CD4-positive, alpha-beta T cell treated with Interleukin-4 for 1 hour (primary cell): Measurements from ENCODE around the gene TPSB2.
"Not testable (repeated sequence)": the region's sequence is repeated elsewhere in the genome, so short reads cannot be mapped to it uniquely, and the experiment has no call there.

Source experiments
- DNase-seq, 2 donors: peaks; one replicate each; pipeline ENCODE4 v3.0.0-alpha.2; 2020 to 2022

Gene TPSB2

DNA sequence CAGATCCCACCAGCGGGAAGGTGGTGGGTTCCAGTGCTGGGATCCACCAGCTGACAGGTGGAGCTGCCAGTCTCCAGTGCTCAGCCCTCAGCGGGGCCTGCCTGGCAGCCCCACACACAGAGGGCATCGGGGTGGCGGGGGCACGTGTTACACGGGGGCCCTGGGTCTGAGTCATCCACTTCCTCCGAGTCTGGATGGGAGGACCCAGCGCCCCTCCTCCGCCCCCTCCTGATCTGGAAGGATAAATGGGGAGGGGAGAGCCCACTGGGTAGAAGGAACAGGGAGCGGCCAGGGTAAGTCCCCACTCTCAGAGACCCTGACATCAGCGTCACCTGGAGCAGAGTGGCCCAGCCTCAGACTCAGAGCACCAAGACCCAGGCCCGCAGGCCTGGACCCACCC lies 10.5 kb upstream of the TPSB2 start, which contains the start of gene TPSAB1:
TSS of gene TPSAB1 (plus strand) at position 270 of the 400 bp plus-strand sequence. CDS start 234 bp downstream, outside the sequence.
- not testable (repeated sequence) for DNase-seq

DNA sequence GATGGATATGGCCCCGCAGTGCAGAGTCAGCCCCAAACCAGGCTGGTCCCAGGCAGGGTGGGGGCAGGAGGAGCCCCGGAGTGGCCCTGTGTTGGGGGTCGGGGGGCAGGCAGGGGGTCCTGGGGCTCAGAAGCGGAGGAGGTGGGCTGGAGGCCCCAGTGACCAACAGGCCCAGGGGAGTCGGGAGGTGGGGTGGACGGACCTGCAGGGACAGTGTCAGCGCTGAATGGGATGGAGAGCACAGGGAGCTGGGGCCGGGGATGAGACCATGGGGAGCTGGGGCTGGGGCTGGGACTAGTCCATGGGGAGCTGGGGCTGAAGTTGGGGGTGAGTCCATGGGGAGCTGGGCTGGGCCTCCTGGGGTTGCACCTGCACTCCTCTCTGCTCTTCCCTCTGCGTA lies 9.6 kb upstream of the TPSB2 start:
- not testable (repeated sequence) for DNase-seq

DNA sequence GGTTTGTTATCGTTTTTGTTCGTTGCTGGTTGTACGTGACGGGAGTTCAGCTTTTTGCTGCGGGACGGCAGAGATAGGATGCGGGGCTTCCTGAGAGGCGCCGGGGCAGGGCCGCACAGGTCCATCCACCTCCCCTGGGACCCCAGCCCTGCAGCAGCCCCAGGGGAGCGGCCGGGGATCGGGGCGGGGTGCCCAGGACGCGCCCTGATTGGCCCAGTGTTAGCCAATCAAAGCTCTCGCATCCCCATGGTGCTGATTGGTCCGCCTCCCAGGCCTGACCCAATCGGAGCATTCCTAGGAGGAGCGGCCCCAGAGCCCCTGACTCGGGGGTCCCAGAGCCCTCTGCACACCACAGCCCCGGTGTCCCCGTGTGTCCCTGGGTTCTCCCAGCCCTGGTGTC lies 8.9 kb upstream of the TPSB2 start:
- not testable (repeated sequence) for DNase-seq

DNA sequence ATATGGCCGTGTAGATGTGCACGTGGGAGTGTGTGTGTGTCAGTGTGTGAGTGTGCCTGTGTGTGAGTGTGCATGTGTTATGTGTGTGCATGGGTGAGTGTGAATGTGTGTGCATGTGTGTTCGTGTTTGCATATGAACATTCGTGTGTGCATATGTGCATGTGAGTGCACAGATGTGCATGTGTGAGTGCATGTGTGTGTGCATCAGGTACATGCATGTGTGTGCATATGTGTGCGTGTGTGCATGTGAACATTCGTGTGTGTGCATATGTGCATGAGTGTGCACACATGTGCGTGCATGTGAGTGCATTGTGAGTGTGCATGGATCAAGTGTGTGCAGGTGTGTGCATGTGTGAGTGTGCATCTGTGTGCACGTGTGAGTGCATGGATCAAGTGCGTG lies 8.0 kb upstream of the TPSB2 start:
- no peak for DNase-seq

DNA sequence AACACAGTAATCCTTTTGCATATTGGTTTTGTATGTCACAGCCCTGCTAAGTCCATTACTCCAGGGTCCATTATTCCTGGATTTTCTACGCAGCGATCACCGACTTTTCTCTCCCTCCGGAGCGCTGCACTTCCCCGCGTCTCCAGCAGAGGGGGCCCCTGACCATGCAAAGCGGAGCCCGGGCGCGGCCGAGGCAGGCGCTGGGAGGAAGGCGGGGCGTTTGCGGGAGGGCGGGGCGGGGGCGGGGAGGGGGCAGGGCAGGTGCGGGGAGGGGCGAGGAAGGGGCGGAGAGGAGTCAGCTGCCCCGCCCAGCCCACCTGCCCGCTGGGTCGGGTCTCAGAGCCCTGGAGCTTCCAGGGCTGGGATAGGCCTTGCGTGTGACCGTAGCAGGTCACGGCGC lies 6.7 kb upstream of the TPSB2 start:
- DNase-seq: not testable (repeated sequence)

DNA sequence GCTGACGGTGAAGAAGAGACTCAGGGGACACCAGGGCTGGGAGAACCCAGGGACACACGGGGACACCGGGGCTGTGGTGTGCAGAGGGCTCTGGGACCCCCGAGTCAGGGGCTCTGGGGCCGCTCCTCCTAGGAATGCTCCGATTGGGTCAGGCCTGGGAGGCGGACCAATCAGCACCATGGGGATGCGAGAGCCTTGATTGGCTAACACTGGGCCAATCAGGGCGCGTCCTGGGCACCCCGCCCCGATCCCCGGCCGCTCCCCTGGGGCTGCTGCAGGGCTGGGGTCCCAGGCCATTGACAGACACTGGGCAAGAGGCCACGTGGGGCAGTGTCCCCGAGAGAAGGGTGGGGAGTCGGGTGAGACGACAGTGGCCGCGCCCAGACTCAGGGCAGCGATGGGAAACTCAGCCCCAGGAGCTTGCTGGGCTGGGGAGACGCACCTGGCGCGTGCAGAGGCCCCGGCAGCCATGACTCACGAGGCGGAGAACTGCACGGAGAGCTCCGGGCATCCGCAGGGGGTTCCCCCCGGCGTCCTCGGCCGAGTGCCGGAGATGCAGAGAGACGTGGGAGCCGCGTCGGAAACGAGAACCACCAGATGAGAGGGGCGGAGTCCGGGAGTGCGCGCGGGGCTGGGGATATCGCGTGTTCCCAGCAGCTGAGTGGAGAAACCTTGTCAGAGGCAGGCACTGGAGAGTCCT lies 2.2 kb upstream of the TPSB2 start:
- DNase-seq: not testable (repeated sequence)

DNA sequence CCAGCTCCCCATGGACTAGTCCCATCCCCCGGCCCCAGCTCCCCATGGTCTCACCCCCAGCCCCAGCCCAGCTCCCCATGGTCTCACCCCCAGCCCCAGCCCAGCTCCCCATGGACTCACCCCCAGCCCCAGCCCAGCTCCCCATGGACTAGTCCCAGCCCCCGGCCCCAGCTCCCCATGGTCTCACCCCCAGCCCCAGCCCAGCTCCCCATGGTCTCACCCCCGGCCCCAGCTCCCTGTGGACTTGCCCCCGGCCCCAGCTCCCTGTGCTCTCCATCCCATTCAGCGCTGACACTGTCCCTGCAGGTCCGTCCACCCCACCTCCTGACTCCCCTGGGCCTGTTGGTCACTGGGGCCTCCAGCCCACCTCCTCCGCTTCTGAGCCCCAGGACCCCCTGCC lies 1.3 kb upstream of the TPSB2 start:
- not testable (repeated sequence) for DNase-seq

DNA sequence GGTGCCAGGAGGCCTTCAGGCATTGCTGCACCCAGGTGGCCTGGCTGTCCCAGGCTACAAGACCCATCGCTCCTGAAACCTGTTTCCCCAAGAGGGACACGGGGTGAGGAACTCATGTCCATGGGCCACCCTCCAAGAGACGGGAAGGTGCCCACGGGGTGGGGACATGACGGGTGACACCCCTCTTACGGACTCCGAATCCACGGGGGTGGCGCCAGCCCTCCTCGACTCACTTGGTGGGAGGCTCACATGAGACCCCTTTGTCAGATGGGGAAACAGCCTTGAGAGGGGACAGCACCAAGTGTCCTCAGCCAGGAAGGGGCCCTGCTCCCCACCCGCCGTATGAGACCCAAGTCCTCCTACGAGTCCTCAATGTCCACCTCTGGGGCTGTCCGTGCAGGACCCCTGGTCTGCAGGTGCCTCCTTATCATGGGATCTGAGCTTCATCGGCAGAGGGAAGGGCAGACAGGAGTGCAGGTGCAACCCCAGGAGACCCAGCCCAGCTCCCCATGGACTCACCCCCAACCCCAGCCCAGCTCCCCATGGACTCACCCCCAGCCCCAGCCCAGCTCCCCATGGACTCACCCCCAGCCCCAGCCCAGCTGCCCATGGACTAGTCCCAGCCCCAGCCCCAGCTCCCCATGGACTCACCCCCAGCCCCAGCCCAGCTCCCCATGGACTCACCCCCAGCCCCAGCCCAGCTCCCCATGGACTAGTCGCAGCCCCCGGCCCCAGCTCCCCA lies 658 bp upstream of the TPSB2 start:
- not testable (repeated sequence) for DNase-seq

DNA sequence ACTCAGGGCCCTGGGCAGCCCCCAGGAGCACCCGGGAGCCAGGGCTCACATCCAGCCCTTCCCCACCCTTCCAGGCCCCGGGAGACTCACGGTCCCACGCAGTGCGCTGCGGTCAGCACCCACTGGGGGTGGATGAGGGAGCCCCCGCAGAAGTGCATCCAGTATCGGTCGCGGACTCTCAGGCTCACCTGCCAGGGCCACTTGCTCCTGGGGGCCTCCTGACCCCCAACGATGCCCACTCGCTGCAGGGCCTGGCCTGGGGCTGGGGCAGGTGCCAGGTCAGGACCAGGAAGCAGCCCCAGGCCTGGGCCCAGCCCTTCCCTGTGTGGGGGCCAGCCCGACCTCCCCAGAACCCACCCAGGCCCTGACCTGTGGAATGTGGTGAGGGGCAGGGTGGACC lies 508 bp downstream of the TPSB2 start:
- not testable (repeated sequence) for DNase-seq

DNA sequence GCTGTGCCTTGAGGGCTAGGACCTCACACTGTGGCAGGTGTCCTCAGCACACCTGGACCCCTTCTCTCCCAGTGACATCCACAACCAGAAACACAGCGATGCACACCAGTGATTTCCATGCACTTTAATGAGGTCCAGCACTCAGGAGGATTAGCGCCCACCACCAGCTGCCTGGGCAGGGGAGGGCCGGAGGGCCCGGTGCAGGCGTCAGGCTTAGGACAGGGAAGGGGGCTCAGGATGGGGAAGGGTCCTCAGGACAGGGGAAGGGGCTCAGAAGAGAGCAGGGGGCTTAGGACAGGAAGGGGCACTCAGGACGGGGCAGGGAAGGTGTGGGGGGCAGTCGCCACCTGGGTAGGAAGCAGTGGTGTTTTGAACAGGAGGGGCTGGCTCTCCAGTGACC lies 1.8 kb downstream of the TPSB2 start:
- not testable (repeated sequence) for DNase-seq

DNA sequence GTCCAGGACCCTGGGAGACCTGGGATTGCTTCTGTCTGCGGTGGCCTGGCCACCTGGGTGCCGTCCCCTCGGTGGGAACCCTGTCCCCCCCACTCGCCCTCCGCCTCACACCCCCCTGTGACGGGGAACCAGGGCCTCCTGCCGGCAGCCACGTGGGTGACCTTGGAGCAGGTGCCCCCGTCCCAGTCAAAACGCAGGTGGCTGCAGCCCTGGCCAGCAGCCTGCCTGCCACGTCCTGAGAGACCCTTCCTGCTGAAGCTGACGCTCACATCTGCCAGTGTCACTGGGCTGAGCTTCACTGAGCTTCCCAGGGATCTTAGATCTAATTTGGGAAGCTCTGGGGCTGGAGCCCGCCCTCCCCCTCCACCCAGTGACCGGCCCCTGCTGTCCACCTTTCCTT lies 3.3 kb downstream of the TPSB2 start:
- DNase-seq: not testable (repeated sequence)

DNA sequence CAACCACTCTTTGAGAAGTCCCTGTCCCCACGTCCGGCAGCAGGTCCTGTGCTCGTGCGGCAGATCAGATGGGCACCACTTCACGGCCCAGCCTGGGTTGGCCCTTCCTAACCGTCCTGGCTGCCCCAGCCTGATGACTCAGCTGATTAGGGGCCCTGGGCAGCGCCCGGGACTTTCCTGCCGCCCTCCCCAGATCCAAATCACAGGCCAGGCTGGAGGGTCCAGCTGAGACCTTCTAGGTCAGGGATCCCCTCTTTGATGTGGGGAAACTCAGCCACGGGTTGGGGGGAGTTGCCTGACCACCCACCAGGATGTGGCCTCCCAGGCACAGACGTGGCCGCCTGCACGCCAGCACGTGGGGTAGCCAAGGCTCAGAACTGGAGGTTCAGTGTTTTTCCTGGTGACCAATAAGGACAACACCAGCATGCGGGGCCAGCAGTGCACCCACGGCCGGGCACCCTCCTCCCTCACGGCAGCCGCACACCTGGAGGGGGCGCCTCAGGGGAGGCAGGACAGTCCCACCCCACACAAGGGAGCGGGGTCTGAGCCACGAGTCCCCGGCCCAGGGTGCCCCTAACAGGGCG lies 4.2 kb downstream of the TPSB2 start:
- DNase-seq: not testable (repeated sequence)

DNA sequence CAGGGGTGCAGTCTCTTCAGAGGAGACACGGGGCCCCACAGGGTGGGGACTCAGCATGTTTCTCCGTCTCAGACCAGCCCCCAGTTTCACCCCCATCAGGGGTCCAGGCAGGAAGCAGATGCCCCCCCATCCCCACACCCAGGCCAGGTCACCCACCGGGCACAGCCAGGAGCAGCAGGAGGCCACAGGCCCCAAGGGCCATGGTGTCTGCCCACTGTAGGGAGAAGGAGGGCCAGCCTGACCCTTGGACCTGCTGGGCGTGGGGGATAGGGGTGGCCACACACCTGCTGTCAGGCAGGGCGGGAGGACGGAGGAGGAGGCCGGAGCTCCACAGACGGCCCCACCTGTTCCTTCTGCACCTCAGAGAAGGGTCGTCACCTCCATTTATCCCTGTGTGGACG lies 4.9 kb downstream of the TPSB2 start, which contains the start of gene TPSG1:
TSS of gene TPSG1 (minus strand) at position 218 of the 401 bp plus-strand sequence. CDS start at position 202, 16 bp downstream.
- no peak for DNase-seq

DNA sequence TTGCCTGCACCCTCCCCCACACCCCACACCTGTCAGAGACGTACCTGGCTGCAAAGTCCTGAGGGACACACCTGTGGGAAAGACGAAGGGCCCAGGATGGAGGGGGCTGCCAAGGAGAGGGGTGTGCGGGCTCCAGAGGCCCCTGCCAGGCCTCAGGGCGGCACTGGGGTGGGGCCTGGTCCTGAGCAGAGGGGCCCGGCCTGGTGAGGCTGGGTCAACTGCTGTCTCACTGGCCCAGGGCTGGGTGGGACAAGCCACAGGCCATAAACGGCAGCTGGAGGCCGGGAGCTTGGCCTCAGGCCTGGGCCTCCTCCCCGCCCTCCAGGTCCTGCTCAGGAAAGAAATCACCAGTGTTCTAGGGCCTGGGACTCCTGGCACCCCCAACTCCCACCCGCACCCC lies 5.4 kb downstream of the TPSB2 start:
- DNase-seq: no peak

DNA sequence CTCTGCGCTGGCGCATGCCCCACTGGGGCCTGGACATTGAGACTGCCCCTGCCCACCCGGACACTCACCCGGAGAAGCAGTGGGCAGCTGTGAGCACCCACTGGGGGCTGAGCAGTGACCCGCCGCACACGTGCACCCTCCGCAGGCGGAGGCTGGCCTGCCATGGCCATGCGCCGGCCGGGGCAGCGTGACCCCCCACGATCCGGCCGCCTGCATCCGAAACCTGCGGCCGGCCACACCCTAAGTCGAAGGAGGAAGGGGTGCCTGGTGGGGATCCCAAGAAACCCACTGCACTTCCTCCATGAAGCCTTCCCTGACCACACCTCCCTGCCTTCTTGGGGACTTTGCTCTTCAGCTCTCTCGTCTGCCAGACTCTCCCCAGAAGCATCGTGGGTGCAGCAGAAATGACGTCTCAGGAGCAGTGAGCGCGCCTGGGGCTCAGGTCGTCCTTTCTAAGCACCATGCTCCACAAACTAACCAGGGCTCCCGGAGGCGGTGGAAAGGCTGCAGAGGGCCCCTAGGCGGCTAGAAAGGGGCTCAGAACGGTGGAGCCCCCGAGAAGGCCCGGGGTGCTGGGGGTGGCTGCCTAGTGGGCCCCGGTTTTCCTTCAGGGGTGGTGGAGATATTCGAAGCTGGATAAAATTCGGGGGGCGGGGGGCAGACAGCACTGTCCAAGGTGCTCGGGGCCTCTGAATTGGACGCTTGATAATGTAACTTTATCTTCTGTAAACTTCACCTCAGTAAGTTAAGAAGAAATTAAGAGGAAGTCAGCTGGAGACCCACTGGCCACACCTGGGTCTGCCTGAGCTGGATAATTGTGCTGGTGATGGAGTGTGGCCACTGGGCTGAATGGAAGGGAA lies 6.4 kb downstream of the TPSB2 start:
- DNase-seq: no peak

DNA sequence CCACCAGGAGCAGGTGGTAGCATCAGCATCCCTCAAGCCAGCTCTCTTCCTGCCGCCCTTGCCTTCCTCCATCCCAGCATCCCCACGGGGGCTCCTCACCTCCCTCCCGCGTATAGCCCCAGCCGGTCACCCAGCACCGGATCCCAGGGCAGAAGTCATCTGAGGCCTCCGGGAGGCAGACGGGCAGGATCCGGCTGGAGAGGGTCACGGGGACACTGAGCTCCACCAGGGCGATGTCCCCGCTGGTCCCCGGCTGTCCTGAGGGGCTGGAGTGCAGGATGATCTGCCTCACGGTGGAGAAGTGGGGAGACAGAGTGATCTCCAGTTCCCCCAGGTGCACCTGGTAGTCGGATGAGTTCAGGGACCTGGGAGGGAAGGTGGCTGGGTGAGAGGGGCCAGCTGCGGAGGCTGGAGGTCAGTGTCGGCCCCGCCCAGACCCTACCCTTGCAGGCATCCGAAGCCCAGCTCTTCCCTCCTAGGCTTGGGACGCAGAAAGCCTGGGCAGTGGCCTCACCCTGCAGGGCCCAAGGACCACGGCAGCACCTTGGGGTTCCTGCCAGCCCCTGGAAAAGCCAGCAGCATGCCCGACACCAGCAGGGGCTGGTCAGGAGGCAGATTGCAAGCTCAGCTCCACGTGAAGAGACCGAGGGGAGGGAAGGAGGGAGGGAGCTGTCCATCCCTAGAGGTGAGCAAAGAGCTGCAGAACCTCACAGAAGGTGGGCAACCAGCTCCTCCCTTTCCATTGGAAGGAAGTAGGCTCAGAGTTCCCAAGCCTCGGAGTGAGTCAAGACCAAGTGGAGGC lies 7.2 kb downstream of the TPSB2 start:
- DNase-seq: no peak

DNA sequence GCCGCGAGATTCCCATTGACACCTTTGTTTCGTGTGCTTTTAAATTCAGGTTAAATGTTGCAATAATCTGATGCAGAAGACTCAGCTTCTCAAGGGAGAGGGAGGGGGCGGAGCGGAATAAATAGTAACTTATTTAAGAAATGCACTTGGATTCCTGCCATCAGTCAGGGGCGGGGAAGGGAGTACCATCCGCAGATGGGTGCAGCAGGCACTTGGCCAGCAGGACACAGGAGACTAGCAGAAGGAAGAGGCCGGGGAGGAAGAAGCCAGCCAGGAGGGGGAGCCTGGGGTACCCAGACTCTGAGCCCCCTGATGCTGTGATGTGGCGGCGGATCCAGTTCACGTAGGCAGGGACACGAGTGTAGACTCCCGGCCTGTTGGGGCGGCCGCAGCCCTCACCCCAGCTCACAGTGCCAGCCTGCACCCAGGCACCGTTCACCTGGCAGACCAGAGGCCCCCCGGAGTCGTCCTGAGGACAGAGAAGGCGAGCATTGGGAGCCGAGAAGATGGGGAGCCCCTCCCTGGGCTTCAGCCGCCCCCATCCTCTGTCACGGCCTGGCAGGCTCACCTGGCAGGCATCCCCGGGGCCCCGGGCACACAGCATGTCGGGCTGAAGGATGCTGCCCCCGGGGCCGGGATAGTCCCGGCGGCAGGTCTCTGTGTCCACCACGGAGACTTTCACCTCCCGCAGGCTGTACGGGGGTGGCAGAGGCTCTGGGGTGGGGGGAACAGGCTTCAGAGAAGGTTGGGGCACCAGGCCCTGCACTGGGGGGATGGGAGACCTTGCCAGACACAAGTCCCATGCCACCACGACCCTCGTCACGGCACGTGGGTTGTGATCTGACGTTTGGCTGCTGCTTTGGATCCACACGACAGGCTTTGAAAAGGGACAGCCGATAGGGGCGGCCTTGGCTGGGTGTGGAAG lies 8.1 kb downstream of the TPSB2 start:
- DNase-seq: no peak

DNA sequence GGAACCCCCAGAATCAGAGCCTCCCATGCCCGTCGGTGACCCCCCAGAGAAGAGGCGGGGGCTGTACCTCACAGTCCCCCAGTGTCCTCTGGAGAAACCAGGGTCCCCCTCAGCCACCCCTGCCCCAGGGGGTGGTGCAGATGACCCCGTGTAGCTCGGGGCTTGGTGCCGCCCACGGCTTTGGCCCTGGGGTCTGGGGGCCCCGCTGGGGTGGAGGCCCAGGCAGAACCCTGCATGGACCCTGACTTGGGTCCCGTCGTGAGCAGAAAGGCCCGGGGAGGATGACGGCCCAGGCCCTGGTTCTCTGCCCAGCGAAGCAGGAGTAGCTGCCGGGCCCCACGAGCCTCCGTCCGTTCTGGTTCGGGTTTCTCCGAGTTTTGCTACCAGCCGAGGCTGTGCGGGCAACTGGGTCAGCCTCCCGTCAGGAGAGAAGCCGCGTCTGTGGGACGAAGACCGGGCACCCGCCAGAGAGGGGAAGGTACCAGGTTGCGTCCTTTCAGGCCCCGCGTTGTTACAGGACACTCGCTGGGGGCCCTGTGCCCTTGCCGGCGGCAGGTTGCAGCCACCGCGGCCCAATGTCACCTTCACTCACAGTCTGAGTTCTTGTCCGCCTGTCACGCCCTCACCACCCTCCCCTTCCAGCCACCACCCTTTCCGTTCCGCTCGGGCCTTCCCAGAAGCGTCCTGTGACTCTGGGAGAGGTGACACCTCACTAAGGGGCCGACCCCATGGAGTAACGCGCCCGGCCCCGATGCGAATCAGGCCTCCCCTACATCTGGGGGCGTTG lies 8.9 kb downstream of the TPSB2 start:
- DNase-seq: no peak

DNA sequence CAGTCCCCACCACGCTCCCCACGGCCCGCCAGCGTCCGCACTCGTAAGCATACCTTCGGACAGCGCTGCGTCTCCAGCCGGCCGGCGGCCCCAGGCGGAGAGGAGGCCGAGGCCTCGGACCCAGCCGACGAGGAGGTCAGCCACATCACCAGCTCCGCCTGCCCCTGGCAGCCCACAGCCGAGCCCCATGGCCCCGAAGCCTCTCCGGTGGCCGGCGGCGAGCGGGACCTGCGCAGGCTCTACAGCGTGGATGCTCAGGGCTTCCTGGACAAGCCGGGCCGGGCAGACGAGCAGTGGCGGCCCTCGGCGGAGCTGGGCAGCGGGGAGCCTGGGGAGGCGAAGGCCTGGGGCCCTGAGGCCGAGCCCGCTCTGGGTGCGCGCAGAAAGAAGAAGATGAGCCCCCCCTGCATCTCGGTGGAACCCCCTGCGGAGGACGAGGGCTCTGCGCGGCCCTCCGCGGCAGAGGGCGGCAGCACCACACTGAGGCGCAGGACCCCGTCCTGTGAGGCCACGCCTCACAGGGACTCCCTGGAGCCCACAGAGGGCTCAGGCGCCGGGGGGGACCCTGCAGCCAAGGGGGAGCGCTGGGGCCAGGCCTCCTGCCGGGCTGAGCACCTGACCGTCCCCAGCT lies 9.8 kb downstream of the TPSB2 start:
- DNase-seq: no peak
